ENCODE measurements around the gene FOXP4. TPM values are rescaled to one million over a fixed set of nuclear protein-coding genes. Genes with fewer than 3 reads are reported as not detected.

The FOXP4 gene
- total RNA-seq, 1 donor from 2014 or later, result 91.0 TPM

DNA sequence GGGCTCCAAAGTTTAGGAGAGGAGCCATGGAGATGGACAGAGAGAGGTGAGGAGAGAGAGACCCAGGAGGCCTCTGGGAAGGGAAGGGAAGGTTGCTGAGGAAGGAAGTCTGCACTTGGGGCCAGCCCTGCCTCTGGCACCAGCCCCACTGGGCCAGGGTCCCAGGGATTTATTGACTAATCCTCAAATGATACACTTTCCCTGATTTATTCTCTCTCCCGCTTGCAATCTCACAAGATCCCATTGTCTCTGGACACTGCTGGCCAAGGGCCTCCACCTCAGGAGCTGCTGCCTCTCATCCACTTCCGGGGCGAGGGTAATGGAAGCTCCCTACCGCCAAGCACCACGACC lies 43.6 kb upstream of the FOXP4 start:
- peak overlapping the region; percentile 60 for H3K4me3 Mint-ChIP-seq
- TF ChIP-seq, protein P1, sequence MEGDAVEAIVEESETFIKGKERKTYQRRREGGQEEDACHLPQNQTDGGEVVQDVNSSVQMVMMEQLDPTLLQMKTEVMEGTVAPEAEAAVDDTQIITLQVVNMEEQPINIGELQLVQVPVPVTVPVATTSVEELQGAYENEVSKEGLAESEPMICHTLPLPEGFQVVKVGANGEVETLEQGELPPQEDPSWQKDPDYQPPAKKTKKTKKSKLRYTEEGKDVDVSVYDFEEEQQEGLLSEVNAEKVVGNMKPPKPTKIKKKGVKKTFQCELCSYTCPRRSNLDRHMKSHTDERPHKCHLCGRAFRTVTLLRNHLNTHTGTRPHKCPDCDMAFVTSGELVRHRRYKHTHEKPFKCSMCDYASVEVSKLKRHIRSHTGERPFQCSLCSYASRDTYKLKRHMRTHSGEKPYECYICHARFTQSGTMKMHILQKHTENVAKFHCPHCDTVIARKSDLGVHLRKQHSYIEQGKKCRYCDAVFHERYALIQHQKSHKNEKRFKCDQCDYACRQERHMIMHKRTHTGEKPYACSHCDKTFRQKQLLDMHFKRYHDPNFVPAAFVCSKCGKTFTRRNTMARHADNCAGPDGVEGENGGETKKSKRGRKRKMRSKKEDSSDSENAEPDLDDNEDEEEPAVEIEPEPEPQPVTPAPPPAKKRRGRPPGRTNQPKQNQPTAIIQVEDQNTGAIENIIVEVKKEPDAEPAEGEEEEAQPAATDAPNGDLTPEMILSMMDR (IDR thresholded peaks at IDR 0.05; ENCODE audit: unreplicated experiment), result no peak
- peak overlapping the region; percentile 93 for H3K27ac Mint-ChIP-seq
- H3K4me1 Mint-ChIP-seq, result peaks cover 56% of the 10 kb centered on the region
- no peaks in the 10 kb centered on the region for H3K27me3 Mint-ChIP-seq (ENCODE audit: low read depth)
- no peaks in the 10 kb centered on the region for H3K36me3 Mint-ChIP-seq
- DNase-seq (ENCODE audit: low spot score in 2 of 2, unreplicated experiment in 2 of 2), result no peak
- no peaks in the 10 kb centered on the region for H3K9me3 Mint-ChIP-seq

DNA sequence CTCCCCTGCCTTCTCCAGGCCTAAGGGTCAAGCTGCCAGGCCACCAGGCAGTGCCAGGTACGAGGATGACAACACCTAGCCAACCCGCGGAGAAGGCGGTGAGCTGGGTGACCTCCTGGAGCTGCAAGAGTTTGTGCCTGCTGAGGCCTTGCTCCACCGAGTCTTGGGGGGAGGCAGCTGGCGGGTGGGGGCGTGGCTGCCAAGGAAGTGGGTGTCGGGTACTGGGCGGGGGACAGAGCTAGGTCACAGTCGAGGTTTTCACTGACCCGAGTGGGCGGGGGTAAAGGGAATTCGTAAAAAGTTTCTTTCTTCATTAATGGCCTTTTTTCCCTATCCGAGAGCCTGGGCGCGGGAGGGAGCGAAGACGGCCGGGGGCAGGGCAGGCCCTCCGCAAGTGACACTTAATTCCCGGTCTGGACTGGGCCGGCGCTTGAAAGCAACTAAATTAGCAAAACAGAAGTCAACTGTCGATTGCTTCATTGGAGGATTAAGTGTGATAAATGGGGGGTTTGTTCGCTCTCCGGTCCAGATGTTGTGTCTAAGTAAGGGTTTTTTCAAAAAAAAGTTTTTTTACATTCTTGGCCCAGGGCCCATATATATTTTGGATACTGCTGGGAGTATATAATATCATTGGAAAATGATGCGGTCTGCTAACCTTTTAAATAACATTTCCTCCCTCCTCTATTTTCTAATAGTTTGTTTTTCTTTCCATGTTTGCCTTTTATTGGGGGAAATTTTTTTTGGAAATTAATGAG lies 43.1 kb upstream of the FOXP4 start:
- peaks cover 50% of the 10 kb centered on the region for H3K4me1 Mint-ChIP-seq
- TF ChIP-seq, protein P1 (IDR thresholded peaks at IDR 0.05; ENCODE audit: unreplicated experiment), result no peak
- H3K36me3 Mint-ChIP-seq, result no peaks in the 10 kb centered on the region
- H3K27me3 Mint-ChIP-seq (ENCODE audit: low read depth), result no peaks in the 10 kb centered on the region
- DNase-seq (ENCODE audit: low spot score in 2 of 2, unreplicated experiment in 2 of 2), result peak in 1 of 2 experiments; percentile 54
- peak overlapping the region; percentile 93 for H3K27ac Mint-ChIP-seq
- H3K4me3 Mint-ChIP-seq, result peak overlapping the region; percentile 60
- H3K9me3 Mint-ChIP-seq, result no peaks in the 10 kb centered on the region

DNA sequence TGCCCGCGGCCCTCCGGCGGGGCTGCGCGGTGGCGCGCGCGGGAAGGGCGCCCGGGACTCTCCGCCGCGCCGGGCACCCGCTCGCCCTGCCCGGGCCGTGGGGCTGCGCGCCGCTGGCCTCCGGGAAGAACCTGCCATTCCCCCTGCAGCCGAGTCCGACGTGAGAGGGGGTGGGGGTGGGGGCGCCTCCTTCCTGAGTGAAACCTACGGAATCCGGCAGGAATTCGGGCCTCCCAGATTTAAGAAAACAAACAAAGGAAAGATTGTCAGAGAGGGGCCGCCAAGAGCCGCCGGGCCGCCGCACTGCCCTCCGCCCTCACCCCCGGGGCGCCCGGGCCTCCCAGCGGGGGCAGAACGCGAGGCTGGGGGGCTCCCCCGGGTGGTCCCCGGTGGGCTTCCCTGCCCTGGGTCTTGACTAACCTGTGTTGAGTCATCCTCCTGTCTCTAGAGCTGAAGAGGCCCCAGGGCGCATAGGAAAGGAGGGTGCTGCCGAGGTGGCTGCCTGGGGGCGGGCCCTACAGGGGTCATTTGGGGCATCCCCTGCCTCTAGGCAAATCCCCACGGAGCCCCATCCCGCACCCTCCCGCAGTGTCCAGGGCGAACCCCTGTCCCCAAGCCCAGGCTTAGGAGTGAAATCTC lies 42.2 kb upstream of the FOXP4 start:
- Mint-ChIP-seq H3K9me3 (no peaks in the 10 kb centered on the region), H3K27me3 (ENCODE audit: low read depth) (no peaks in the 10 kb centered on the region), H3K36me3 (no peaks in the 10 kb centered on the region), H3K4me1 (peaks cover 47% of the 10 kb centered on the region), H3K27ac (peak overlapping the region; percentile 97), H3K4me3 (peak overlapping the region; percentile 55)
- peak in 1 of 2 experiments; percentile 71 for DNase-seq (ENCODE audit: low spot score in 2 of 2, unreplicated experiment in 2 of 2)
- TF ChIP-seq, protein P1 (IDR thresholded peaks at IDR 0.05; ENCODE audit: unreplicated experiment), result no peak

DNA sequence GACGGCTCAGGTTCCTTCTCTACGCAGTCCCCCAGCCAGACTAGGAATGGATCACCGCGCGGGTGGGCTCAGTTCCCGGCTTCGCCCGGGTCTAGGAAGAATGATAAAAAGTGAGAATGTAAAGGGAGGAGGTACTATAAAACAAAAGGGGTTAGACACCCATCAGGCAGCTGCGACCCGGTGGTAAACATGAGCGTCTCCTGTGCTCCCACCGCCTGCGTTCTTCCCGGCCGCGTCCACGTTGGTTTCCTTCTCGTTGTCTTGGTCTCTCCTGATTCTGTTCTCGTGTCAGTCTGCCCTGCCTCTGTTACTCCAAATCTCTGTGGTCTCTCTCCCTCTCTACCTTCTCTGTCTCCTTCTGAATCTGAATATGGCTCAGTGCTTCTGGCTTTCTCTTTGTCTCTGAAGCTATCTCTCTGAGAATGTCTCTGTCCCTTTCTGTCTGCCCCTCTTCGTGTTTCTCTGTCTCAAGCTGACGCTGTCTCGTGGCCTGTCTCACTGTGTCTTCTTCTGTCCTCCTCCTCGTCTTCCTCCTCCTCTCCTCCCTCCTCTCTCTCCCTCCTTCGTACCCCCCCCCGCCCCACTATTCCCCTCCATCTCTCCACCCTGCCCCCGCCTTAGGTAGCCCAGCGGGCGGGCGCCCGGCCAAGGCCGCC lies 41.6 kb upstream of the FOXP4 start:
- peaks cover 49% of the 10 kb centered on the region for H3K4me1 Mint-ChIP-seq
- H3K27me3 Mint-ChIP-seq (ENCODE audit: low read depth), result no peaks in the 10 kb centered on the region
- H3K36me3 Mint-ChIP-seq, result no peaks in the 10 kb centered on the region
- peak overlapping the region; percentile 97 for H3K27ac Mint-ChIP-seq
- DNase-seq (ENCODE audit: low spot score in 2 of 2, unreplicated experiment in 2 of 2), result no peak
- TF ChIP-seq, protein P1 (IDR thresholded peaks at IDR 0.05; ENCODE audit: unreplicated experiment), result no peak
- peak overlapping the region; percentile 55 for H3K4me3 Mint-ChIP-seq
- H3K9me3 Mint-ChIP-seq, result no peaks in the 10 kb centered on the region

DNA sequence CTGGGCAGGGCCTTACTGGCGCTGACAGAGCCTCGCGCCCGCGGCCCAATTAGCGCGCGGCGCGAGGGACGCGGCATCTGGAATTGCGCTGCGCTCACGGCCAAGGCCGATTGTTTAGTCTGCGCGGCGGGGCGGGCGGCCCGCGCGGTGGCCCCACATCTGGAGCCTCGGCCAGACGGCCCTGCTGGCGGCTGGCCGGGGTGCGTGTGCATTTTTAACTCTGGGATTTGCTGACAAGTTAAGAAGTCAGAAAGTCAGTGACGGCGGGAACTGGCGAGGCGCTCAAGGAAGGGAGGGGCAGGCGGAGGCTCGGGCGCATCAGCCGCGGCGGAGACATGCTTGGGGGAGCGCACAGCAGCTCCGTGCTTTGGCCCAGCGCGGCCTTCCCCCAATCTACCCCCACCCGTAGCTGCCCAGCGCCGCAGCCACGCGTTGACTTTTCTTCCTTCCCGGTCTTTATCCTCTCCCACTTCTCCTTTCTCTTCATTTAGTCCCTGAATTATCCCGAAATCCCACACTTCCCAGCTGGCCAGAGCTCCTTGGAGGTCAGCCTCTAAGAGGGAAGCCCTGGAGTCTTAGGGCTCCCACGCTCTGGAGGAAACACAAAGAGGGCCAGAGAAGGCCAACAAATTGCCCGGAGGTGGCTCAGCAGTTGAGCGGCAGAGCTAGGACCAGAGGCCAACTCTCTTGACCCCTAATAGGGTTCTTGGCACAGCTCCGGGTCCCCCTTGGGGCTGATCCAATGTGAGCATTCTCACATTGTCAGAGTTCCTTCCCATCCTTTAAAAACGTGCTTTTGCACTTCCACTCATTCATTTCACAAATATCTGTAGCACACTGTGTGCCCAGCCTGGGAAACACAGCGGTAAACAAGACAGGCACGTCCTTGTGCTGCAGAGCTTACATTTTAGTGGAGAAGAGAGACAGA lies 40.8 kb upstream of the FOXP4 start:
- H3K36me3 Mint-ChIP-seq, result no peaks in the 10 kb centered on the region
- H3K4me3 Mint-ChIP-seq, result peak overlapping the region; percentile 60
- DNase-seq (ENCODE audit: low spot score in 2 of 2, unreplicated experiment in 2 of 2), result peak; percentile 54 to 75
- no peaks in the 10 kb centered on the region for H3K27me3 Mint-ChIP-seq (ENCODE audit: low read depth)
- TF ChIP-seq, protein P1 (IDR thresholded peaks at IDR 0.05; ENCODE audit: unreplicated experiment), result no peak
- H3K9me3 Mint-ChIP-seq, result no peaks in the 10 kb centered on the region
- H3K27ac Mint-ChIP-seq, result peak overlapping the region; percentile 87
- H3K4me1 Mint-ChIP-seq, result peaks cover 57% of the 10 kb centered on the region

Data from mesothelial cell of epicardium (in vitro differentiated cells).